GM12878 (cell line): Measurements from ENCODE around the gene MMD2. TPM values are rescaled to one million over a fixed set of nuclear protein-coding genes. Genes with fewer than 3 reads are reported as not detected.
"Not testable (repeated sequence)": the region's sequence is repeated elsewhere in the genome, so short reads cannot be mapped to it uniquely, and the experiment has no call there.

Experiments
- ATAC-seq: fragments of 200-7000 bp; cut with Tn5 transposase; 3 replicates; pipeline ENCODE4 v1.9.1; 2020; ENCODE audit warnings: mild to moderate bottlenecking, moderate library complexity
- BruUV-seq: library from RNA; stranded (reverse); fragments of 400-500 nt; replicated peaks from 2 replicates; lab custom pipeline; 2021; lab: Mats Ljungman, UMichigan
- CTCF ChIA-PET: fragments of 300-600 bp; sonication (Branson Sonifier 250); formaldehyde crosslinking; extraction: SDS; loops from one replicate; lab custom pipeline; 2021; ENCODE audit warnings: inconsistent platforms; lab: Yijun Ruan, JAX
- POLR2A ChIA-PET: fragments of 350-600 bp; formaldehyde crosslinking; extraction: SDS; loops from one replicate; lab custom pipeline; 2021; ENCODE audit warnings: inconsistent platforms; lab: Charles Lee
- RAD21 ChIA-PET: fragments of 300-600 bp; sonication (Branson Sonifier 250); formaldehyde crosslinking; loops from one replicate; lab custom pipeline; 2023; ENCODE audit warnings: antibody characterized with exemption; ENCODE audit not compliant: unreplicated experiment; lab: Charles Lee
- SMC1A ChIA-PET: fragments of 300-600 bp; sonication (Branson Sonifier 250); formaldehyde crosslinking; loops from one replicate; lab custom pipeline; 2023; ENCODE audit not compliant: unreplicated experiment, uncharacterized antibody; lab: Charles Lee
- DNase-seq: peaks from one replicate; pipeline ENCODE4 v3.0.0-alpha.2; 2011; ENCODE audit warnings: low read depth, low spot score
- FAIRE-seq: peaks from 3 replicates; lab custom pipeline; 2011; peaks lifted over from hg19 to GRCh38; lab: Jason Lieb, UNC
- H2AFZ ChIP-seq: 2 replicates; pipeline ENCODE4 v1.6.0; 2011; ENCODE audit warnings: low read depth, low read length, control low read depth; ENCODE audit not compliant: control insufficient read depth
- H3K27ac ChIP-seq: 2 replicates; pipeline ENCODE4 v1.5.1; 2011; ENCODE audit warnings: control low read depth; ENCODE audit not compliant: control insufficient read depth, insufficient read depth
- H3K27me3 ChIP-seq, 2 experiments: replicated peaks in 1 of 2; 2 replicates each; pipeline versions ENCODE4 v1.6.0 to v1.6.1; 2011; ENCODE audit warnings: low read length in 1 of 2; ENCODE audit not compliant: control insufficient read depth in 2 of 2, insufficient read depth in 2 of 2
- H3K36me3 ChIP-seq, 2 experiments: 2 replicates each; pipeline ENCODE4 v1.5.1; 2011; ENCODE audit warnings: low read length in 1 of 2; ENCODE audit not compliant: control insufficient read depth in 2 of 2, insufficient read depth in 2 of 2
- H3K4me1 ChIP-seq: 2 replicates; pipeline ENCODE4 v1.6.1; 2011; ENCODE audit warnings: mild to moderate bottlenecking, low read length, moderate library complexity, mixed read lengths; ENCODE audit not compliant: control insufficient read depth, insufficient read depth
- H3K4me2 ChIP-seq: 2 replicates; pipeline ENCODE4 v1.6.0; 2011; ENCODE audit warnings: control low read depth; ENCODE audit not compliant: control insufficient read depth, insufficient read depth
- H3K4me3 ChIP-seq: fragments of 200-600 bp; sonication (generic); 2 replicates; pipeline ENCODE4 v1.5.1; 2016
- H3K79me2 ChIP-seq: 2 replicates; pipeline ENCODE4 v1.6.0; 2011; ENCODE audit warnings: low read length; ENCODE audit not compliant: control insufficient read depth, insufficient read depth
- H3K9ac ChIP-seq: 2 replicates; pipeline ENCODE4 v1.8.0; 2011; ENCODE audit warnings: low read length, control low read depth, mixed read lengths; ENCODE audit not compliant: control insufficient read depth, insufficient read depth
- H3K9me3 ChIP-seq: replicated peaks from 3 replicates; pipeline ENCODE4 v1.5.1; 2011; ENCODE audit warnings: mild to moderate bottlenecking, low read length; ENCODE audit not compliant: control insufficient read depth, insufficient read depth
- H4K20me1 ChIP-seq: 2 replicates; pipeline ENCODE4 v1.6.0; 2011; ENCODE audit not compliant: control insufficient read depth, insufficient read depth
- SPI1 ChIP-seq: IDR thresholded peaks from 2 replicates; pipeline ENCODE4 v1.6.1; 2011; ENCODE audit warnings: low read depth, mild to moderate bottlenecking, low read length, moderate library complexity, borderline replicate concordance; ENCODE audit not compliant: insufficient read depth
- ZBTB33 ChIP-seq: fragments of 450-650 bp; IDR thresholded peaks from 2 replicates; pipeline ENCODE4 v1.6.1; 2017; ENCODE audit warnings: mild to moderate bottlenecking
- WGBS: methylation state at CpG from one replicate; pipeline ENCODE4 v1.1.6; 2016; ENCODE audit warnings: low lambda C conversion rate; ENCODE audit not compliant: insufficient replicate concordance, insufficient coverage; ENCODE audit errors: missing lambda C conversion rate; 5-methylcytosine and 5-hydroxymethylcytosine counted together
- in situ Hi-C: fragments of 300-500 bp; cut with MboI; formaldehyde crosslinking; loops from 9 replicates; pipeline ENCODE4 v1.14.3; 2018; ENCODE audit warnings: mixed read lengths
- intact Hi-C: fragments of 100-400 bp; cut with micrococcal nuclease; formaldehyde crosslinking; loops from one replicate; pipeline ENCODE4 v1.14.2; 2022; ENCODE audit not compliant: unreplicated experiment
- polyA plus RNA-seq, 11 experiments: library from polyadenylated mRNA; depleted of rRNA in 4 of 11; unstranded in 6 of 11; stranded (reverse) in 5 of 11; fragments of >200 nt; fragmentation: Nextera tagmentation in 4 of 11; fragmentation: Illumina TruSeq in 1 of 11; extraction: Ambion mirVana in 4 of 11; extraction: Trizol in 1 of 11; gene quantifications; 1 replicate in 1 of 11; 2 replicates in 10 of 11; pipeline versions ENCODE4 v1.2.1 to v1.2.3, GENCODE V29; 2011 to 2016; ENCODE audit warnings: inconsistent platforms in 2 of 11, missing spikeins in 2 of 11, low read depth in 1 of 11
- total RNA-seq, 4 experiments: library from RNA; depleted of rRNA in 3 of 4; stranded (reverse); fragments of >200 nt in 3 of 4; fragmentation: Illumina TruSeq in 1 of 4; extraction: Trizol in 1 of 4; gene quantifications; 2 replicates each; pipeline versions ENCODE4 v1.2.1 to v1.2.3, GENCODE V29; 2013 to 2021

The MMD2 gene
- total and polyA plus RNA-seq, 10 of the 15 experiments (the other 5 are each of a cell fraction or from before 2014, with no cell fraction given) = not detected

- not testable (repeated sequence) for FAIRE-seq
- intact Hi-C loops = loop anchor here (10.0 kb wide), 1 partner anchor 752 kb away; no protein-coding TSS in a partner anchor
These were observed 23.8 kb upstream of the MMD2 start for GRCh38 chr7:4982741-4983140.

GRCh38 chr7:4981295-4981890, 22.4 kb upstream of the MMD2 start:
- TF ChIP-seq ZBTB33 = peak; percentile 54; the same call in 1 of the 2 replicates
- H3K4me2 ChIP-seq, H3K9ac ChIP-seq, CTCF ChIA-PET, SMC1A ChIA-PET, FAIRE-seq, H2AFZ ChIP-seq, BruUV-seq, H3K4me1 ChIP-seq, H3K79me2 ChIP-seq, RAD21 ChIA-PET, in situ Hi-C loops, H3K9me3 ChIP-seq, H3K4me3 ChIP-seq, DNase-seq, H3K27me3 ChIP-seq, ATAC-seq, H3K27ac ChIP-seq, H4K20me1 ChIP-seq, POLR2A ChIA-PET: not testable (repeated sequence)
- intact Hi-C loops = loop anchor here (10.0 kb wide), 1 partner anchor 753 kb away; no protein-coding TSS in a partner anchor
- 97% methylated on average over 15 of the region's 17 CpGs for WGBS
- H3K36me3 ChIP-seq = peaks cover 3 to 19% of the 10 kb centered on the region in 2 experiments; a peak in 3 of 4 replicates

More at GRCh38 chr7:4982741-4983140, 23.8 kb upstream of the MMD2 start:
- H3K79me2 ChIP-seq, H3K4me2 ChIP-seq, H4K20me1 ChIP-seq, H2AFZ ChIP-seq, H3K4me1 ChIP-seq, POLR2A ChIA-PET, H3K27me3 ChIP-seq, H3K4me3 ChIP-seq, H3K9ac ChIP-seq, H3K9me3 ChIP-seq, DNase-seq, in situ Hi-C loops, BruUV-seq, H3K27ac ChIP-seq: not testable (repeated sequence)
- H3K36me3 ChIP-seq = peaks cover 5 to 17% of the 10 kb centered on the region in 2 experiments; a peak in 3 of 4 replicates
- WGBS = 20% methylated on average over 2 of the region's 2 CpGs
- ChIA-PET RAD21 (interaction anchor here (1.5 kb wide), 1 partner anchor 8 kb away, joined by 8 read pairs; no protein-coding TSS in a partner anchor), SMC1A (interaction anchor here (0.7 to 1.5 kb wide), 3 partner anchors 9 to 26 kb away, joined by 3 to 6 read pairs (median 3); no protein-coding TSS in a partner anchor), CTCF (interaction anchor here (1.9 kb wide), 1 partner anchor 9 kb away, joined by 13 read pairs; no protein-coding TSS in a partner anchor)
- 0 out of 2 replicates have a peak, but pooled peaks have one; percentile 26 for TF ChIP-seq SPI1
- peak; percentile 95 for ATAC-seq

- DNase-seq, SMC1A ChIA-PET, H3K4me2 ChIP-seq, in situ Hi-C loops, H2AFZ ChIP-seq, H4K20me1 ChIP-seq, H3K9me3 ChIP-seq, H3K27ac ChIP-seq, H3K9ac ChIP-seq, BruUV-seq, POLR2A ChIA-PET, H3K27me3 ChIP-seq, H3K4me1 ChIP-seq, ATAC-seq, CTCF ChIA-PET: not testable (repeated sequence)
- peak; percentile 49 for FAIRE-seq
- H3K79me2 ChIP-seq = peaks cover 12% of the 10 kb centered on the region
- H3K36me3 ChIP-seq = peaks cover 0 to 13% of the 10 kb centered on the region in 2 experiments; a peak in 2 of 4 replicates
- WGBS = 94% methylated on average over 11 of the region's 13 CpGs
- 0 out of 2 replicates have a peak overlapping the region, but pooled peaks have one; percentile 60 for H3K4me3 ChIP-seq
- intact Hi-C loops = loop anchor here (10.0 kb wide), 3 partner anchors 69 to 181 kb away; partner anchors contain the start of gene RBAK
- RAD21 ChIA-PET = interaction anchor here (1.8 kb wide), 1 partner anchor 109 kb away, joined by 6 read pairs; no protein-coding TSS in a partner anchor
These were observed 16.6 kb upstream of the MMD2 start for GRCh38 chr7:4975626-4976025.
